Measurements from ENCODE around the gene WASF1.
"Not testable (repeated sequence)": the region's sequence is repeated elsewhere in the genome, so short reads cannot be mapped to it uniquely, and the experiment has no call there.

The WASF1 gene

DNA sequence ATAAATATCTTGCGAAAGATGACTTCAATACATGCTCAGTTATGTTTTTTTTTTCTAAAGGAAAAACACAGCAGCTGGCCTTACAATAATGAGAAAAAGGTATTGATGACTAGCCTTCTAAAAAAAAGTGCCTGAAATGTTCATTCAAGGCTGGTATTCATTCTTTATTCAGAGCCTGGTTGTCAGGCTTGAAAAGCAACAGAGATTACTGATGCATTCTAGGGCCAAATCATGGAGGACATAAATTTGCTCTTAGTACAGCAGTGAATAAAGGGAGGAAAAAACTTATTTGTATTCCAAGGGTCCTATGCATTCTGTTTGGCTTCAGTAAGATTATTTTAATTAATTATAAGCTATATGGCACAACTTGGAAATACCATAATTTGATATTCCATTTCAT lies 83.5 kb downstream of the WASF1 start:
- DNase-seq (ENCODE audit: extremely low spot score, insufficient read length, low read depth), result no peak
- FAIRE-seq, result no peak

DNA sequence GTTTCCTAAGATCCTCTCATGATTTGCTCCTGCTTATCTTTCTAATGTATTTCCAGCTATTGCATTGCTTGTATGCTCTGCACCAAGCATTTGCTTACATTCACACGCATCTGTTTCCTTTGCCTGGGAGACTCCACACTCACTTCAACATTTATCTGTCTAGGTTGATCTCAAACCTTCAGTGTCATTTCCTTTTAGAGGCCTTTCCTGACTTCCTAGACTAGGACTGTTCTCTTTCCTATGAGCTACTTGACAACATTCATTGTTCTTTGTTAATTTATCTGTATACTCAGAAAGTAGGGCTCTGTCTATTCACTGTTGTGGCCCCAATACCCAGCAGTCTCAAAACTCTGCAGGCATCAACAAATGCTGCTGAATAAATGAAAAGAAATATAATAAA lies 84.4 kb downstream of the WASF1 start:
- FAIRE-seq (no peak), DNase-seq (ENCODE audit: extremely low spot score, insufficient read length, low read depth) (no peak)

DNA sequence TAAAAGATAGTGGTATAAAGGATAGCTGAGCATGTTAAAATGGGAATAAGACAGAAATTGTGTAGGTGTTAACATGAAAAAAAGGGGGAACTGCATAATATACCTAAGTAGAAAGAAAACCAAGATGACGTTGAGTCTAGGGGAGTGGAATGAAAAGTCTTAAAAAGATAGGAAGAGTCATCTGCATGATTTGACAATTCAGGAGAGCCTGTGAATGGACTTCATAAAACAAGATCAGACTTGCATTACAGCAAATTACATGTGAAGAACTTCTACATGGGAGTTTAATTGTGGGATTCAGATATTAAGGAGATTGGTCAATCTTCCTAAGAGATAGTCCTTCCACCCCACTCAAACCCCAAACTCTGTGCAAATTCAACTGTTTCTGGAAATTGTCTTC lies 85.5 kb downstream of the WASF1 start:
- DNase-seq (ENCODE audit: extremely low spot score, insufficient read length, low read depth) (no peak), FAIRE-seq (no peak)

DNA sequence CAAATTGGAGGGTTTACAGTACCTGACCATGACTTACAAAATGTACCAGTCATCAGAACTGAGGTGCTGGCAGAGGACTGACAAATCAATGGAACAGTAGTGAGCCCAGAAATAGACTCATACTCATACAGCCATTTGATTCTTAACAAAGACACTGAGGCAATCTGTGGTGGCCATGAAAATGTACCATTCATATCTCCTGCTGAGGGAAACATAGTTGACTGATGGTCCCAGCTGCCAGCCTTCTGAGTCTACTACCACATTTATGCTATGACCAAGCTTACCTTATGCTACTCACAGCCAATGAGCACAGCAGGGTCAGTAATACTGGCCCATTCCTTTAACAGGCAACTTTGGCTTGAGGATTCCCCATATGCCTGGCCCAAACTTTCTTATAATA lies 88.6 kb downstream of the WASF1 start:
- FAIRE-seq (no peak), DNase-seq (ENCODE audit: extremely low spot score, insufficient read length, low read depth) (no peak)

DNA sequence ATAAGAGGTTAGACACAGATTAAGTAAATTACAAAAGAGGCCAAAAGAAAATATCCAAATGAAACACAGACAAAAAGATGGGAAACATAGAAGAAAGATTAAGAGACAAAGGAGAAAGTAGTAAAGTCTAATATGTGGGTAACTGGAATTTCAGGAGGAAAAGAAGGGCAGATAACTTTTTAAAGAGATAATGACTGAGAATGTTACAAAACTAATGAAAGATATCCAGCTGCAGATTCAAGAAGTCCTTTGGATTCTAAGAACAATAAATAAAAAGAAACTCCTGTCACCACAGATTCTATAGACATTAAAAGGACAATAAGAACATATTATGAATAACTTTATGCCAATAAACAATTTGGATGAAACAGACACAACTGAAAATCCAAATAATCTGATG lies 90.1 kb downstream of the WASF1 start:
- DNase-seq (ENCODE audit: extremely low spot score, insufficient read length, low read depth) (no peak), FAIRE-seq (no peak)

DNA sequence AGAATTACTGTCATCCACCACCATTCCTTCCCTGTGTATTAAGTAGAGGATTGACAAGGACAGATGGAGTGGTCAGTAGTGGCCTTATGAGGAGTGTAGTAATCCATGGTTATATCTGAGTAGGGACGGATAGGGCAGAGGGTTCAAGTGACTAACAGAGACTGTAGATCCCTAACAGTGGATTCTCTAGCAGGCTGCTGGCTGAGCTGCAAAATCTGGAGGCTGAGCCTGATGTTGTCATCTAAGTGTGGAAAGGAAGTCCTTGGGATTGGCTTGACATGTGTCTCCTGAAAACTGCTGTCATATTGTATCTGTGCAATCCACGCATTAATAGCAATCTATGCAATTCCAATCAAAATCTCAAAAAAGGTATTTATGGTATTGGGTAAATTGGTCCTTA lies 94.2 kb downstream of the WASF1 start:
- DNase-seq (ENCODE audit: extremely low spot score, insufficient read length, low read depth) (no peak), FAIRE-seq (peak; percentile 15)

DNA sequence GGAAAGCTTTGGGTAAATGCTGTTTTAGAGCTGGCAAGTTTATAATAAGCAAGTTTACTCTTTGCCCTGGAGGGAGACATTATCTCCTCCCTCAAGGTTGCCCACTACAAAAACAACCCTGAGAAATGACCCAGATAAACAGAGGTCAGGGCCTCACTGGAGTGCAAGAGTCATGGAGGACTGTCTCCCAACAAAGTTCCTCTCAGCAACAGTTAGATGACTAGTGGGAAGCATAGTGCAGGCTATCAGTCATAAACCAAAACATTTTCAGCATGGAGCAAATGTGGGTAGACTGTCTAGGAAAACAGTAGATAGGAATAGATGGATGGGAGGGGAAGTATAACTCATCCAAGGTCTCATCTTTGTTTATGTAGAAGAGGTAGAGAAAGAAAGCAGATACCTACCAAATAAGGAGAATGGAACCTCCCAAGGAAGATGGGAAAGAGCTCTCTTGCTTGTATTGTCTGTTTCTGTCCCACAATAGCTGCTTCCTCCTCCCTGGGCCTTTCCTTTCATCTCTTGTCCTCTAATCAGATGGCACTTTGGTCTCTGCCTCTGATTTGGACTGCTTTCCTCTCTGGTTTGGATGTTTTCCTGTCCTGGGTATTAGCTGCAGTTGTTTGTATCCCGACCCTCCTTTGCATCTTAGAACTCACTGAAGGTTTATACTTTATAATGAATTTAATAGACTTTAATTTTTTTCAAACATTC lies 95.4 kb downstream of the WASF1 start:
- FAIRE-seq, result no peak
- no peak for DNase-seq (ENCODE audit: extremely low spot score, insufficient read length, low read depth)

DNA sequence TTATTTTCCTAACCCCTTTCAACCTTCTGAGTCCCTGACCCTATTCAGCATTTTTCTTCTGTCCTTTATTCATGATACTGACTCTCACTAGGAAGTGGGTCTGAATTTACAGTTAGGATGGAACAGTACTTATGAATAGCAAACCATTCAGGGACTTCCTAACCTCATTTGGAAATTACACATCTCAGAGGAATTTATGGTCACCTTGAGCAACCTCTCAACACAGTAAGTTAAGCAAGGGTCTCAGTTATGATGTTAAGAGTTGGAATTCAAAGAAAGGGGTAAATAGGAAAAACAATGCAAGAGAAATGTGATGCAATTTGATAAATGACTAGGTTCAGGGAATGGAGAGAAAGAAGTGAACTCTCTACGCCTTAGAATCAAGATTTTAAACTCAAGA lies 104.1 kb downstream of the WASF1 start:
- FAIRE-seq, result no peak
- no peak for DNase-seq (ENCODE audit: extremely low spot score, insufficient read length, low read depth)

DNA sequence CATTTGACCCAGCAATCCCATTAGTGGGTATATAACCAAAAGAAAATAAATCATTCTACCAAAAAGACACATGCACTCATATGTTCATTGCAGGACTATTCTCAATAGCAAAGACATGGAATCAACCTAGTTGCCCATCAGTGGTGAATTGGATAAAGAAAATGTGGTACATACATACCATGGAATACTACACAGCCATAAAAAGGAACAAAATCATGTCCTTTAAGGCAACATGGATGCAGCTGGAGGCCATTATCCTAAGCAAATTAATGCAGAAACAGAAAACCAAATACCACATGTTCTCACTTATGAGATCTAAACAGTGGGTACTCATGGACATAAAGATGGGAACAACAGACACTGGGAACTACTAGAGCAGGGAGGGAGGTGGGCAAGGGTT lies 106.0 kb downstream of the WASF1 start:
- not testable (repeated sequence) for FAIRE-seq; DNase-seq (ENCODE audit: extremely low spot score, insufficient read length, low read depth)

DNA sequence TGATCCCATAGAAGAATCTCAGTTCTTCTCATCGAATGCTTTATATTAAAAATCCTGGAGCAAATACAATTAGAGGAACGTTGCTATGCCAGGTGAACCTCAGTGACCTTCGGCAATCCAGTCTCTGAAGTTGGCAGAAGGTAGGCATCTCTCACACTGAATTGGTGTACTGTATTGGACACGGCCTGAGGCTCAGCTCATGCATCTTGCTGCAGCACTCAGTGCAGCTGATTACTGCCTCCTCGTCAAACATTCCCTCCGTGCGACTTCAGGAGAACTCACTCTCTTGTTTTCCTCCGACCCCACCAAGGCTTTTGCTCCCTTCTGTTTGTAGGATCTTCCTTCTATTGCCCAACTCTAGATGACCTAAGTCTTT lies 110.9 kb downstream of the WASF1 start:
- no peak for FAIRE-seq
- no peak for DNase-seq (ENCODE audit: extremely low spot score, insufficient read length, low read depth)

DNA sequence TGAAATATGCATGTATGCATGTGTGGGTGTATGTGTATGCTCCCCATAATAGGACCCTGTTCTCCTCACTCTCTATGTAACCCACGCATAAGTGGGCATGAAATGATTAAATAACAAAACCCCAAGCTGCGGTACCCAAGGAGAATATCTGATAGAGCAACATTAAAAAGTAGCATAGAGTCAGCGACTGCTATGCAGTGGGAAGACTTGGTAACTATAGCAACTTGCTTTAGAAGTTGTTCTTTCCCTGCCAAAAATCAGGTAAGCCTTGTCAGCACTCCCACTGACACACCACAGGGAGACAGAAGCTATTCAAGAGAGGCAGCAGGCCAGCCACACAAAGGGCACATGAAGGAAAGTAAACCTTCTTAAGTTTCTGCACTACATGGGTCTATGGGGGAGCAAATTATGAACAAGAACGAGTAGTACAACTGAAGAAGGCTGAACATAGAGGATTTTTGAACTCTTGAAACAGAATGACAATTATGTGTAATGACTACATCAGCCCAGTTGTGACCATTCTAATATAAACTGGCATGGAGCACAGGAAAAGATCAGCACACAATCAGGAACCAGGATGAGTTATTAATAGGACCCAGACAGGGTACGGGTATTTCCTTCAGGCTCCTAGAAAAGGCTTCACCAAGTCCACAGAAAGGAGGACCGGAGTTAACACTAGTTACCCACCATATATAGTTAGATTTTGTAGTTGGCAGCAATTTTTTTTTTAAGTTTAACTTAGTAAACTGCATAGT lies 111.5 kb downstream of the WASF1 start:
- FAIRE-seq, result no peak

DNA sequence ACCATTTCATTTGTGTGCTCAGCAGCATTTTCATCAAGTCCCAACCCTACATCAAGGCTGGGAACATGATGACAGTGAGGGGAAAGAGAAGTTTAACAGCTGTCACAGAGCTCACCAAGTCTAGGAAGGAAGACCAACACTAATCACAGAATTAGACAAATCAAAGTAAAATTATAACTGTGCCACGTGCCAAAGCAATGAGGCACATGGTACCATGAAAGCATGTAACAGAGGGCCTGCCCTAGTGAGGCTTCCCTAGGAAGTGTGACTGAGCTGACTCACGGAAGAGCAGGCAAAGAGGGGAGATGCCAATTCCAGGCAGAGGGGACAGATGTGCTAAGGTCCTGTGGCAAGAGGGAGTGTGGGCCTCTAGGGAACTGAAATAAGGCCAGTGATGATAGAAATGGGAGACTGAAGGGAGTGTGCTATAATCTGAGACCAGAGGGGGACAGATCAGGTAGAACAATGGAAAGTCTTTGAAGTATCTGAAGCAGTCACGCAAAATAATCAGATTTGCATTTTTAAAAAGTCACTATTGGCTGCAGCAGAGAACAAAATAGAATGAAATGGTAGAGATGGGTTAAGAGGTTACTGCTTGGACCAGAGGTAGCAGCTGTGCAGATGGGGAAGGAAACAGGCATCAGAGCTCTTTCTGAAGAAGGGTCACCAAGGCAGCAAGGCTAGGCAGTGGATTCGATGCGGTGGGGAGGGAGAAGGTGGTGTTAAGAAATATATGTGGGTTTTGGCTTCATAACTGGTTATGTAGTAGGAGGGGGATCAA lies 114.5 kb downstream of the WASF1 start:
- FAIRE-seq (no peak), DNase-seq (ENCODE audit: extremely low spot score, insufficient read length, low read depth) (no peak)

More for the DNA sequence above, 111.5 kb downstream of the WASF1 start:
- DNase-seq (ENCODE audit: extremely low spot score, insufficient read length, low read depth), result no peak

DNA sequence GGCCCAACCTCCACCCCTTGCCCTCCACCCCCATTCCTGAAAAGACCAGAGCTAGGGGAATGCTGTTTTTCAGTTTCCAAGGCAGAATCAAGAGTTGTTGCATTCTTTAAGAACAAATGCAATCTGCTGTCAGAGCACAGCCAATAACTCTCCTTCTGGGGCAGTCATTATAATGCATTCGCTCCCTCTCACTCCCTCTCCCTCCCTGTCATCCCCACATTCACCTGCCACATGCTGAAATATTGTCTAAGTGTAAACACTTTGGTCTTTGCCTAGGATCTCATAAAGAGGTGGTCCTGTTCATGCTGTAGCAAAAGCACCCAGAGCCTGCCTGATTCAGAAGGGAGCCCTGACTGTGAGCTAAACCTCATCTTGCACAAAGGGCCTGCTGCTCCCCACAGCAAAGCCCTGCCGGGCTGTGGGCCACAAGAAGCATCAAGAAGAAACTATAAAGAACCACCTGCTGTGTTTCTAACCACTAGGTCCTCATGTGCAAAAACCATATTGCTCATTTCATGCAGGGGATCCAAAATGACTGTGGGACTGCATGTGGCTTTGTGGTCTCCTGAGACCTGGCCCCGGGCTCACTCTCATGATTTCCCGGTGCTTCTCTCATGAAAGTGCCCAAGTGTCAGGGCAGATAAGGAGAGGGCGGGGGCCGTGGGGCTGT lies 115.7 kb downstream of the WASF1 start:
- FAIRE-seq, result no peak
- no peak for DNase-seq (ENCODE audit: extremely low spot score, insufficient read length, low read depth)

DNA sequence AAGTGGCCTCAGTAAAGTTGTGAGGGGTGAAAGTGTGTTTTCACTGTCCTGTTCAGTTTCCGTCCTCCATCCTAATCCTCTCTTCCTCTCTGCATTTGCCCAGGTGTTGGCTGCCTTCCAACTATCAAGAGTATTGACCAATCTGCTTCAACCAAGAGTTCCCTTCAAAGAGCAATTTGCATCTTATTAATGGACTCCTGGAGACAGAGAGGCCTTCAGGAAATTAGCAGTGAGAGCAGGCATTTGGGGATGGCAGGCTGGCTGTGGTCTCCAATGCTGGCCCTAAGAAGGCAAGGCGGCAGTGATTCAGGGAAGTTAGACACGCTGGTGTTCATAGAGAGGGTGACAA lies 124.1 kb downstream of the WASF1 start:
- DNase-seq (ENCODE audit: extremely low spot score, insufficient read length, low read depth) (no peak), FAIRE-seq (no peak)

DNA sequence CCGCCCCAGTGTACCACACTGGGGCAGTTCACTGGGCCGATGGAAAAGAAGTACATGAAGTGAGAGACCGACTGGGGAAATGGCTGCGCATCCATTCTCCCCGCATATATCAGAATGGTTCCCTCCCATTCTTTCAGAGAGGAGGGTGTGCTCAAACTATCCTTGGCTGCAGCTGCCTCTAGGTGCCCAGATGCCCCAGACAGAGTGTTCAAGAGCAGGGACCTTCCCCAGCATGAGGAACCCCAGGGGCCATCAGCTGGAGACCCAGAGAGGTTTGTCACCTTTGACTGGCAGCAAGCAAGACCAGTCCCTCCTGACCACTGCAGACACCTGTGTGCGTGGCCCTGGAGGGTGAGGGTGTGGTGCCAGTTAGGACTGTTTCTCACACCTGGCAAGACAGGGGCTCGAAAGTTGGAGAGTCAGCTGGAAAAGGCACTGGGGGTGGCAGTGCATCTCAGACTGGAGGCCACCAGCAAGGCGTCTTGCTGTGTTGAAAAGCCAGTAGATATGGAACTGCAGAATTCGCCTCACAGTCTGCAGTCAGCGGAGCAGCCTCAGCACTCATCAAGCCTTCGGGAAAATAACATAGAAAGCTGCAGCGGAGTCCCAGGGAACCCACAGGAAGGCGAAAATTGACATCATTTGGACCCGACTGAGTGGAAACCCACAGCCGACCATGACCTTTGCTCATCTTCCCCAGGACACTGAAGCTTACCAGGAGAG lies 124.6 kb downstream of the WASF1 start:
- DNase-seq (ENCODE audit: extremely low spot score, insufficient read length, low read depth) (no peak), FAIRE-seq (no peak)

DNA sequence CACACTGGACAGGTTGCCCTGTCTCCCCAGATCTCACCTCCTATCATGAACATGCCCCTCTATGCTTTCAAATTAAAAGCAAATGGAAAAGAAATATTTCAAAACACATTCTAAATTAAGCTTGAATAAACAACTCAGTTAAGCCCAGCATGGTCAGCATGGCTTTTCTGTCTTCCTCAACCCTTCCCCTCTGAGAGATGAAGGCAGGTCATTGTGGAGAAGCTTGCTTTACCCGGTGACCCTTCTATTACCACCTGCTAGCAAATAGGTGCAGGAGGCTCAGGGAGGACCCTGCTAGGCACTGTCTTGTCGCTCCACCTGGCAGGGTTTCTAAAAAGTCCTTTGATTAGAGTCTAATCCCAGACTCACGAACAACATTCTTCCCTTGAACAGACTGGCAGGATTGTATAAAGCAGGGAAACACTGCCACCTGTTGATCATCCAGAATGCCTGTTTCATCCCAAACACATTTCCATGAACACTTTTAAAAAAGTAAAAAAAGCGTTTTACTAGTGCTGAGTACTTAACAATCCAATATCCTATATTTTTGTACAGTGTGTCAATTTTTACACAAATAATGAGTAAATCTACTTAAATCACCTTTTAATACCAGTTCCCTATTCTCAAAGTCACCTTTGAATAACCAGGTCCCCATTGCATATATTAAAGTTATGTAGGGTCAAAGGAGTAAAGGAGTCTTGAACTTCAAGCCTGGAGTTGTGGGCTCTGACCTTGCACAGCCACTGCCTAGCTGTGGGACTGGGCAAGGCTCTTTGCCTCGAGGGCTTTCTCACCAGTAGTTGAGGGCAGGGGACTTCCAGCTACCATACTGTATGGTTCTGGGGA lies 125.9 kb downstream of the WASF1 start:
- FAIRE-seq (no peak), DNase-seq (ENCODE audit: extremely low spot score, insufficient read length, low read depth) (no peak)

DNA sequence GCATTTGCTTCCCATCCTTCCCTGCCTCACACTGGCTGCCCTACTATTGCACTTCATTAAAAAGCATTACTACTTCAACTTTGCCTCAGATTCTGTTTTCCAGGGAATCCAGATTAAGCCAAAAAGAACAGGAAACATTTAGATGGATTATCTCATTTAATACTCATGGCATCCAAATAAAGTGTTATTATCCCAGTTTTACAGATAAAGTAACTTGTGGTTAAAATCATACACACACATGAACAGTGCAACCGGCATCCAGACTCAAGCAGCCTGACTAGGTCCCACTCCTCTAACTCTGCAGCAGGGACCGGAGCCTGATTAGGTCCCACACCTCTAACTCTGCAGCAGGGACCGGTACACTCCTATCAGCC lies 129.0 kb downstream of the WASF1 start:
- FAIRE-seq (no peak), DNase-seq (ENCODE audit: extremely low spot score, insufficient read length, low read depth) (no peak)

All from GM18507 (cell line).